Activated naive CD4-positive, alpha-beta T cell treated with anti-CD3 and anti-CD28 coated beads, Interleukin-2, amount 50 U/mL, for 72 hours (primary cell): ENCODE results near the gene PKHD1. TPM values are rescaled to one million over a fixed set of nuclear protein-coding genes. Genes with fewer than 3 reads are reported as not detected.
"Not testable (repeated sequence)": the region's sequence is repeated elsewhere in the genome, so short reads cannot be mapped to it uniquely, and the experiment has no call there.

Experiments used
- ATAC-seq, 2 donors: fragments of 150-1000 bp; cut with Tn5 transposase; 2 replicates each; pipeline ENCODE4 v1.10.0; 2021; ENCODE audit warnings: mild to moderate bottlenecking in 2 of 2, moderate library complexity in 2 of 2
- DNase-seq, 2 donors: peaks; one replicate each; pipeline ENCODE4 v3.0.0; 2021 to 2022; ENCODE audit warnings: low spot score in 2 of 2
- H3K27ac Mint-ChIP-seq, 2 donors: one replicate each; pipeline ENCODE4 v1.8.0; 2022; ENCODE audit warnings: mild to moderate bottlenecking in 2 of 2, mixed read lengths in 2 of 2
- H3K36me3 Mint-ChIP-seq, 2 donors: one replicate each; pipeline ENCODE4 v1.8.0; 2022; ENCODE audit warnings: mixed read lengths in 2 of 2
- H3K9me3 Mint-ChIP-seq, 2 donors: one replicate each; pipeline ENCODE4 v1.8.0; 2022; ENCODE audit warnings: mixed read lengths in 2 of 2
- total RNA-seq, 2 donors: library from RNA; stranded (reverse); gene quantifications; one replicate each; pipeline ENCODE4 v1.2.3, GENCODE V29; 2022

Gene PKHD1
- total RNA-seq, 2 donors from 2014 or later = not detected

DNA sequence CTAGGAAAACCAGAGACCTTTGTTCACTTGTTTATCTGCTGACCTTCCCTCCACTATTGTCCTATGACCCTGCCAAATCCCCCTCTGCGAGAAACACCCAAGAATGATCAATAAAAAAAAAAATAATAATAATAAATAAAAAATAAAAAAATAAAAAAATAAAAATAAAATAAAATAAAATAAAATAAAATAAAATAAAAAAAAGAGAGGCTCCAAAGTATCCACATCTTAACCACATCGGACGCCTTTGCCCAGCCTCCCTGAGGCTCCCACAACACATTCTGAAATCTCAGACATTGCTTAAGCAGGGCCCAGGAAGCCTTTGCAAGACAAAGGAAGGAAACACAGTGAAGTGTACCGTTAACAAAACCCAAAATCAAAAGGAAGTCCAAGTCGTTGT is 104.7 kb downstream of the PKHD1 start:
- not testable (repeated sequence) for ATAC-seq, DNase-seq, H3K27ac Mint-ChIP-seq, H3K36me3 Mint-ChIP-seq, H3K9me3 Mint-ChIP-seq

DNA sequence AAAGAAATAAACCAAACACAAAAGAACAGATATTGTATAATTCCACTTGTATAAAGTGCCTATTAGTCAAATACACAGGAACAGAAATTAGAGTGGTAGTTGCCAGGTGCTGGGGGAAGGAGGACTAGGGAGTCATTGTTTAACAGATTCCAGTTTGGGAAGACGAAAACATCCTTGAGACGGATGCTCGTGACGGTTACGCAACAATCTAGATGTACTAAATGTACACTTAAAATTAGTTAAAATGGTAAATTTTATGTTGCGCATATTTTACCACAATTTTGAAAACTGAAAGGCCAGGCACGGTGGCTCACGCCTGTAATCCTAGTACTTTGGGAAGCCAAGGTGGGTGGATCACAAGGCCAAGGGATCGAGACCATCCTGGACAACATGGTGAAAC is 111.0 kb downstream of the PKHD1 start:
- no peaks in the 10 kb centered on the region for H3K36me3 Mint-ChIP-seq
- ATAC-seq (no peak), DNase-seq (no peak)
- H3K27ac Mint-ChIP-seq = no peak overlapping the region
- H3K9me3 Mint-ChIP-seq = no peaks in the 10 kb centered on the region

DNA sequence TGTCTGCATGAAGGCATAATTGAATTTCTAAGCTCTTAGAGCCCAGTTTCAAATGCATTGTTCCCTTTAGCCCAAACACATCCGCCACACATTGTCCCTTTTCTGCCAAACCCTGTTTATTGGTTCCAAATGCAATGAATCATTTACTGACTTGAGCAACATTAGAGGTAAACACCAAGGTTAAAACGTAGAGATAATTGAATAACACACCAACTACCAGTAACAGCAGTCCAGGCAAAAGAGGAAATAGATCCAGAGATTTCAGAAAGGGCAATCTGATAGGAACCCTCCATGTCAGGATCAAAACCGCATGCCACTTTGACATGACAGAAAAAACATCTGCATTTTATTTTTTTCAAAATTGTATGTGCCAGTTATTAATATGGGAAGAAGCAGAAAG is 114.8 kb downstream of the PKHD1 start:
- Mint-ChIP-seq H3K36me3 (no peaks in the 10 kb centered on the region), H3K27ac (no peak overlapping the region), H3K9me3 (no peaks in the 10 kb centered on the region)
- DNase-seq (no peak), ATAC-seq (no peak)

DNA sequence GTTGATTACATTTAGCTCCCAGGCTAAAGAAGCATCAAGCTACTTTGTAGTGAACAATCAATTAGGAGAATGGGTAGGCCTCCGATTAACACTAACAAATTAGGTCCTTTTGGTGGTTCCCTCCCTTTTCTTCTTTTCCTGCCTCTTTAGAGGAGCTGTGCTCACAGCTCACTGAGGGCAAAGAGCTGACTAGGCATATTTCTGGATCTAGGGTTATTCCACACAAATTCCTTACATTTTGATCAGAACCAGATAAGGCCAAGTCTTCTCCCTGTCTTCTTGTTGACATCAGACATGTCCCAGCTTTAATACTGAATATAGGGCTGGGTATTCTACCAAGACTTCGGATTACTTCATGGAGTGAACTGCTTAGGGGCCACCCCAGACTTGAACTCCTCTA is 119.1 kb downstream of the PKHD1 start:
- Mint-ChIP-seq H3K36me3 (no peaks in the 10 kb centered on the region), H3K9me3 (no peaks in the 10 kb centered on the region), H3K27ac (no peak overlapping the region)
- DNase-seq = no peak
- no peak for ATAC-seq

DNA sequence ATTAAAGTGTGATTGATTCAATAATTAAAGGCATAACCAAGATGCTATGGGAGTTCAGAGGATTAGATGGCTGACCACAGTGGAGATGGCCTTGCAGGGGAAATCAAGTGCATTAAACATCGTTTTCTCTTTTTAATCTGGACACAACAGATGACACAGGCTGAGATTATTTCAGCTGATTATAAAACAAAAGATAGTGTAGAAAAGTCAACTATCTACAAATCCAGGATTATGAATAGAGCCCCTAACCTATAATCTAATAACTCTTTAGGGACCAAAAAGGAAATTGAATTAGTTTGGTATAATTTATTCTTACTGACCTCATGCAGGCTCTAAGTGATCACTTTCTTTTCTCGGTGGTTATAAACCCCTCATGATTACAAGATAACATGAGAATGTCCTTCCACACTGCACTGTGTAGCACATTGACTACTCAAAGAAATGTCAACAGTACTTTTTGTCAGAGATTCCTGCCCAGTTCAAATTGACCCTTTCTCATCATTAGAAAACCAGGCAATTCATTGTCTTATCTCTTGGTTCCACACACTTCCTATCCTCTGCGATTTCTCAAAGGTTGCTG is 122.1 kb downstream of the PKHD1 start:
- Mint-ChIP-seq H3K36me3 (no peaks in the 10 kb centered on the region), H3K27ac (no peak overlapping the region), H3K9me3 (no peaks in the 10 kb centered on the region)
- DNase-seq (no peak), ATAC-seq (no peak)

DNA sequence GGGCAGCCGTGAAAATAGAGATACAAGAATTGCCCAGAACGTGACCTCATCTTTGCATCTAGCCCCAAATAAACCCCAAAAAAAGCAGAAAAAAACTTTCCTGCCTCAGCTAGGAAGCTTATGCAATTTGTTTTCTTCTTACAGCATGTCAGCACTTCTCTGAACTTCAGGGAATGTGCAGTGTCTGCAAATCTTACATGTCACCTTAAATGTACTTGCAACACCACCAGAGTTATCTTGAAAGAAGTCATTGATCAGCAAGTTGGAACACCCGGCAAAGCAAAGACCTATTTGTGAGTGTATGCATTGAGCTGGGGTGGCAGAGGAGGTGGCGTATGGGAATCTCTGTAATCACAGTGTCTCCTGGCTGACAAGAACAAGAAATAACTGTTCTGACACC is 123.4 kb downstream of the PKHD1 start:
- no peak overlapping the region for H3K27ac Mint-ChIP-seq
- DNase-seq (no peak), ATAC-seq (no peak)
- H3K36me3 Mint-ChIP-seq = no peaks in the 10 kb centered on the region
- no peaks in the 10 kb centered on the region for H3K9me3 Mint-ChIP-seq

DNA sequence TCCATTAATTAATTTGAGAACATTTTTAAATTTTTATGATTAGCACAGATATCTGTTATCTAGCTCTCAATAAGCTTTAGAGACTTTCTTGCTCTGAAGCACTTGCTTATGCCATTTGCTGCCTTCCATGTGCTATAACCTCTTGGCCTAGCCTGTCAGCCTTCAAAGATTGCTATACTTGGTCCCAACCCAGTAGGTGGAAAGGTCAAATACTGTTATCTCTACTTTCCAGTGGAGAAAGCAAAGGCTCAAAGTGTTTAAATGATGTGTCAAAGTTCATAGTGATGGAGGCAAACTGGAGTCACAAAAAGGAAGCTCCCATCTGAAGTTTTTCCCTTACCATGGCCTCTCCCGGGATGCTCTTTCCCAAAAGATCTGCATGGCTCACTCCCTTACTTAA is 125.1 kb downstream of the PKHD1 start:
- no peak for ATAC-seq
- no peaks in the 10 kb centered on the region for H3K9me3 Mint-ChIP-seq
- H3K27ac Mint-ChIP-seq = no peak overlapping the region
- no peaks in the 10 kb centered on the region for H3K36me3 Mint-ChIP-seq
- no peak for DNase-seq

DNA sequence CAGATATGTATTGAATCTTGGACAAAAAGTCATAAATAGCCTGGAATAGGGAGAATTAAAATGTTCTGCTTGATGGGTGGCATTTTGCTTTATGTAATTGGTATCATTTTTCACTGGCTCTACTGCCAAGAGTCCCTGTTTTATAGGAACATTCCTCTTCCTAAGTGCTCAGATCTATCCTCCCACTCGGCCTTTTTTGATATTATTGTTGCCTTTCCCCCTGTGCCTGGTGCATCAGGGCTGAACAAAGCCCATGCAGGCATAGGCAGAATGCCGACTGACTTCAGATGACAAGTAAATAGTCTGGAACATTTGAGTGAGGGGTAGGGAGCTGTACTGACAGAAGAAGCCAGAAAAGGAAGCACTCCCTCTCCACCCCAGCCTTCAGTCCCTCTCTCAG is 127.0 kb downstream of the PKHD1 start:
- ATAC-seq = no peak
- H3K27ac Mint-ChIP-seq = no peak overlapping the region
- H3K36me3 Mint-ChIP-seq = no peaks in the 10 kb centered on the region
- DNase-seq = no peak
- no peaks in the 10 kb centered on the region for H3K9me3 Mint-ChIP-seq

DNA sequence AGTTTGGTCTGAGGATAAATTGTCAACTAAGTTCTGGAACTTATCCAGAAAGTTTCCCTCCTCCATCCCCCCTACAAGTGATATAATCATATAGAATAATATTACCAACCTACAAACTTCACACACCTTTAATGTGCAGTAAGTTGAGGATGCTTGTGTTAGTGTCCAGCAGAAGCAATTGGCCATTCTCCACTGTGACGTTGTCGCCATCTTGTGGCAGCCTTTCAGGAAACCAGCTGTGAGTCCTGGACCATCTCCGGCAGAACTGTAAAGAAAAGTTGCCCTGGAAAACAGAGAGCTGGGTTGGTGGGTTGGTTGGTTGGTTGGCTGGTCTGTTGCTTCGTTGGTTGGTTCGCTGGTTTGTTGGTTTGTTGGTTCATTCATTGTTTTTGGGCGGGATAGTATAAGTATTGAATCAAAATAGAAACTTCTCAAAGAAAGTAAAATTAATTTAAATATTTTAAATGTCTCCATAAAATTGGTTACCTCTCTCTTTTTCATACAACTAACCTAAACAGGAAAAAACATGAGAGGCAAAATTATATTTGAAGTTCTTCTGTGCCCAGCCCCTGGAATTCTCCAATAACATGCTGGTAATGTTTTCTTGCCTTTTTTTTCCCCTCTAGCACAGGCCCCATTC is 127.5 kb downstream of the PKHD1 start:
- H3K9me3 Mint-ChIP-seq = no peaks in the 10 kb centered on the region
- ATAC-seq (peak in 1 of 2 donors; percentile 55), DNase-seq (peak in 1 of 2 donors; percentile 54)
- H3K36me3 Mint-ChIP-seq = no peaks in the 10 kb centered on the region
- H3K27ac Mint-ChIP-seq = no peak overlapping the region

DNA sequence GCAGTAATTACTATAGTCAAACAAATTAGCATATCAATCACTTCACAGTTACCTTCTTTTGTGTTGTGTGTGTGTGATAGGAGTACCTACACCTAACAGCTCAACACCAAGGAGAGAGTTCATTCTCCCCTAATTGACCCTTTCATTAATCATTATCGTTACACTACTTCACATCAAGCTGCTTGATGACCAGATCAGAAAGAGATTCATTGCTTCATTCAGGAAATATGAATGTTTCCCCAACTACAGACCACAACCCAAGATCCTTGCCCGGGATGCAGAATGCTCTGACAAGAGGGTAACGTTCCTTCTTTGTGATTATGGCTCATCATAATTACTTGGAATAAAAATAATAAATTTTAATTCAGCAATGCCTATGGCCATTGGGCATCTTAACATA is 132.7 kb downstream of the PKHD1 start:
- ATAC-seq (no peak), DNase-seq (no peak)
- H3K9me3 Mint-ChIP-seq = no peaks in the 10 kb centered on the region
- no peaks in the 10 kb centered on the region for H3K36me3 Mint-ChIP-seq
- no peak overlapping the region for H3K27ac Mint-ChIP-seq

DNA sequence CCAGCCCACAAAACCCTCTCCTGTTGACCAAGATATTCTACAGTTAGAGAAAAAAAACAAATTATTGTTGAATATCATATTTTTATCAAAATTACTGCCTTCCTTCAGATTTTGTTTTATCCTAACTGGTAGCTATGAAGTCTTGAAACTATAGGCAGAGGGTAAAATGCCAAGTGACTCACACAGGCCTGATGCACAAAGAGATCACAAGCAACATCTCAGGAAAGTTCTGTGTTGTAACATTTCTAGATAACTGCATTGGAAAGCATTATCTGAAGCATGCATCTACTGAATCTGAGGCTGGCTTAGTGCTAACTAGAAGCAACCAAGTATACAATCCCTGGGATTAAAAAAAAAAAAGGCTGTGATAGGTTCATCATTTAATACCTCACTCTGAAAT is 134.2 kb downstream of the PKHD1 start:
- Mint-ChIP-seq H3K27ac (no peak overlapping the region), H3K36me3 (no peaks in the 10 kb centered on the region), H3K9me3 (no peaks in the 10 kb centered on the region)
- no peak for ATAC-seq
- no peak for DNase-seq

DNA sequence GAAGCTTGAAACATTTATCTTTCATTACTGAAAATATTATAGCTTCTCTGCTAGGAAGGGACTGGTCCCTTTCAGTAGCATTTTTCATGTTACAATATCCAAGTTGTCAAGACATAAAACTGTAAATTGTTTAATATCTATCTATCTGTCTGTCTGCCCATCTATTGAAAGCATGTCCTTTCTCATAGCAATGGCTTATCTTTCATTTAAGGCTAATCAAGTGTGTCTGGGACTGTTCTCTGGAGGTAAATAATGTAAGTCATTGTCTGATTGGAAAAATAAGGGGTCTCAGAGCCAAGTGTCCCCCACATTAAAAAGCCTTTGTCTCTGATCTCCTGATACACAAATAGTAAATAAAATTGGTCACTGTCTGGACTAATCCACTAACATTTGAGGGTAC is 135.5 kb downstream of the PKHD1 start:
- Mint-ChIP-seq H3K9me3 (no peaks in the 10 kb centered on the region), H3K27ac (no peak overlapping the region), H3K36me3 (no peaks in the 10 kb centered on the region)
- no peak for DNase-seq
- ATAC-seq = no peak

DNA sequence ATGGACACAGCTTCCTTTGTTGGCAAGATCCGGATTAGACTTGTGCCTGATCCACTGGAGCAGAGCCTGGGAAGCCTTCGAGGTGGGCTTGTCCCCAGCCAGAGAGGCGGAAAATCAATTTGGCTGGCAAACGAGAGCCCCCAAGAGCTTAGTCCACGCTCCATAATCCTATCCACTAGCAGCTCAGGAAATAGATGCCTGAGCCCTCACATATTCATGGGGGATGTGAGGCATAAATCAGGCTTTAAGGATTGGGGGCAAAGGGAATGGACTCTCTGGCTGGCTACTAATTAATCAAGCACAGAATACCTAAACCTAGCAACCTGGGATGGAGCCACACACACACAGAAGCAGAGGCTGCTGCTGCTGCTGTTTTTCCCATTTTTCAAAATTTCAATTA is 137.9 kb downstream of the PKHD1 start:
- ATAC-seq = no peak
- DNase-seq = no peak
- Mint-ChIP-seq H3K36me3 (no peaks in the 10 kb centered on the region), H3K9me3 (no peaks in the 10 kb centered on the region), H3K27ac (no peak overlapping the region)

DNA sequence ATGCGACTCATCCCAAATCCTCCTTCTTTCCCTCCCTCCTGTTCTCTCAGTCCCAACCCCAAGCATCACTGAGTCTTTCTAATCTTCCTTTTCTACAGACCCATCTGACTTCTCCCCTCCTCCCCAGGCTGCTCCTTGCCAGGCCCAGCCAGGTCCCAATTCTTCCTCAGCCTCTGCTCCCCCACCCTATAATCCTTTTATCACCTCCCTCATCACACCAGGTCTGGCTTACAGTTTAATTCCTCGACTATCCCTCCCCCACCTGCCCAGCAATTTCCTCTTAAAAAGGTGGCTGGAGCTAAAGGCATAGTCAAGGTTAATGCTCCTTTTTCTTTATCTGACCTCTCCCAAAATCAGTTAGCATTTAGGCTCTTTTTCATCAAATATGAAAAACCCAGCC is 147.7 kb downstream of the PKHD1 start:
- ATAC-seq, H3K9me3 Mint-ChIP-seq, H3K36me3 Mint-ChIP-seq, DNase-seq, H3K27ac Mint-ChIP-seq: not testable (repeated sequence)

DNA sequence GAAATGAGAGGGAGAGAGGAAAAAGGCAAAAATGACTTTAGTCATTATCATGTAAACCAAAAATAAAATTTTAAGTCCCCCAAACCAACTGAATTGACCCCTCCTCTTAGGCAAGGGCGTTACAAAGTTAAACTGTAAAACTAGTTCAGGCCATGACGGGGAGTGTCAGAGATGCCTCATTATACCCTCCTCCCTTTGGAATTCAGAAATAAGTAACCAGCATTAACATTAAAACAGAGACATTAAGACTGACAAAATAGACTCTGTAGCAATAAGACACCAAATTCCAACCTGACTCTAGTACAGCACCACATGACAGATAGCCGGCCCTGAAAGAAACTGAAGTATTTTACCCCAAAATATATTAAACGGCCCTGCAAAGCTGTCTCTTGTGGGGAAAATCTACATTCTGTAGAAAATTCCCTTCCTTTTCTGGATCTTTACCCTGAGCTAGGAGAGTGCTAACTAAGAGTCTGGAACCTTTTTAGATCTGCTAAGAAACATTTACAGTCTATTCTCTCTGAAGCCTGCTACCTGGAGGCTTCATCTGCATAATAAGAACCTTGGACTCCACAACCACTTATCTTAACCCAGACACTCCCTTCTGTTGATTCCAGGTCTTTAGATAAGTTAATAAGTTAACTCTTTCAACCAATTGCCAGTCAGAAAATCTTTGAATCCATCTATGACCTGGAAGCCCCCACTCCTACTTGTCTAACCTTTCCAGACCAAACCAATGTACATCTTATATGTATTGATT is 150.7 kb downstream of the PKHD1 start:
- DNase-seq (no peak), ATAC-seq (no peak)
- no peaks in the 10 kb centered on the region for H3K36me3 Mint-ChIP-seq
- no peak overlapping the region for H3K27ac Mint-ChIP-seq
- no peaks in the 10 kb centered on the region for H3K9me3 Mint-ChIP-seq

DNA sequence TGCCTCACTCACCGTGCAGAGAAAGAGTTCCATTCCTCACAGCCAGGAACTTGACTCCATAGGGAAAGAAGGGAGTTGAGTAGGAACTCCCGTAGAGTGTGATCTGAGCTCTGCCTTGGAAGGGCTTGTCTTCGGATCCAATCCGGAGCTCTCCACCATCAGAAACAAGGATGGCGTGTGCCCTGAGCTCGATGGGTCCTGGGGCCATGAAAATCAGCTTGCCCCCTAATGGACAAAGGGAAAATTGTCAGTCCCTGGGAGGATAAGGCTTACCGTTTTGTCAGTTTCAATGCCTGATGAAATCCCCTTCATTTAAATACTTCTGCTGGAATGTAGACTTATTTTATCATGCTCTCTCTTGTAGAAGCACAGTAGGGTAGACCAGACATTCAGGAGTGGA is 153.3 kb downstream of the PKHD1 start:
- no peak for ATAC-seq
- no peak overlapping the region for H3K27ac Mint-ChIP-seq

DNA sequence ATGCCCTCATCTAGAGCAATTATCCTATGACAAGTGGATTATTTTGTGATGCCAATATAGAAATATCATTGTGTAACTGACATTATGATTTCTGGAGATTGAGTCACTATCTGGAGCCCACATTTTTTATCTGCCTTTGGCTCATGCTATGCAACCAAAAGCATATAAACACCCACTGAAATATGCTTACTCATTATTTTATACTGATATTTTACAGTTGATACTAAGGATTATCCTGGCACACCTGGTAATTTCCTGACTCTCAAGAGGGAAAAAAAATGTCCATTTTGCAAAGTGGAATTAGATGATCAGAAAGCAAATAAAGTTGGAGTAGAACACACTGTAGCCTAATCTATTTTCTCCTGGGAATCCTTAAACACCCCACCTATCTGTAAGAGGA is 154.5 kb downstream of the PKHD1 start:
- Mint-ChIP-seq H3K36me3 (no peaks in the 10 kb centered on the region), H3K27ac (no peak overlapping the region), H3K9me3 (no peaks in the 10 kb centered on the region)
- no peak for DNase-seq
- no peak for ATAC-seq

More for the DNA sequence above, 153.3 kb downstream of the PKHD1 start:
- Mint-ChIP-seq H3K9me3 (no peaks in the 10 kb centered on the region), H3K36me3 (no peaks in the 10 kb centered on the region)
- DNase-seq = no peak

DNA sequence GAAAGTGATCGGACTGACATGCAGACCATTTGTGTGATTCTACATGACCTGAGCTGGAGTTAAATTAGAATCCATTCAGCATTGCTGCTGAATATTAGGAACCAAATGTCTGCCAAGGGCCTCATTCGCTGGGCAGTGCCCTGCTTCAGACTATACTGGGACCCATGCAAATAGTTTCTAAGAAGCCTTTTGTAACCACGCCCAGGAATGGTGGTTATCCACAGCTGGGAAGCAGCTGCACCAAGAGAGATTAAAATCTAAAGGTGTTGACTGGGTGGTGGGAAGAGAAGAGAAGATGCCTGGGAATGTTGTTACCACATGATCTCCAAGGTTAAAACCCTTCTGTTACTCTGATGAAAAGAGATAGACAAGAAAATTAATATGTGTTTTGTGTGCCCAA is 156.8 kb downstream of the PKHD1 start:
- ATAC-seq = no peak
- no peak for DNase-seq
- Mint-ChIP-seq H3K9me3 (peaks cover 0 to 3% of the 10 kb centered on the region in 2 donors), H3K27ac (no peak overlapping the region), H3K36me3 (no peaks in the 10 kb centered on the region)
